Upper lobe of left lung (tissue), 6 donors: ENCODE results near the gene ANK3. TPM values are rescaled to one million over a fixed set of nuclear protein-coding genes. Genes with fewer than 3 reads are reported as not detected.

Source experiments
- ATAC-seq, 2 donors: fragments of 200-7000 bp; cut with Tn5 transposase; one replicate each; pipeline ENCODE4 v1.9.1; 2022; ENCODE audit warnings: mild to moderate bottlenecking in 2 of 2, moderate library complexity in 2 of 2; ENCODE audit not compliant: low FRiP score in 2 of 2
- DNase-seq, 2 donors: peaks; one replicate each; pipeline ENCODE4 v3.0.0-alpha.2; 2019 to 2020
- H3K27ac ChIP-seq, 4 donors: fragments of 200-600 bp; sonication (generic); one replicate each; pipeline ENCODE4 v1.5.1; 2016 to 2019
- H3K27me3 ChIP-seq, 4 donors: fragments of 200-600 bp; sonication (generic); one replicate each; pipeline ENCODE4 v1.5.1; 2017 to 2019
- H3K36me3 ChIP-seq, 4 donors: fragments of 200-600 bp; sonication (generic); one replicate each; pipeline ENCODE4 v1.5.1; 2016 to 2019
- H3K4me1 ChIP-seq, 4 donors: fragments of 200-600 bp; sonication (generic); one replicate each; pipeline ENCODE4 v1.5.1; 2018 to 2019
- H3K4me3 ChIP-seq, 4 donors: fragments of 200-600 bp; sonication (generic); one replicate each; pipeline ENCODE4 v1.5.1; 2017 to 2019; ENCODE audit warnings: mild to moderate bottlenecking in 2 of 4, moderate library complexity in 1 of 4
- H3K9me3 ChIP-seq, 4 donors: fragments of 200-600 bp; sonication (generic); one replicate each; pipeline ENCODE4 v1.5.1; 2018 to 2019
- CTCF ChIP-seq, 6 experiments: fragments of 450-650 bp in 4 of 6; fragments of 200-600 bp in 2 of 6; sonication (generic) in 2 of 6; IDR thresholded peaks; one replicate each; pipeline ENCODE4 v1.5.1; 2016 to 2019; ENCODE audit warnings: antibody characterized with exemption in 6 of 6
- EP300 ChIP-seq, 4 donors: sonication (generic); formaldehyde crosslinking; IDR thresholded peaks; one replicate each; pipeline ENCODE4 v1.5.1; 2017; ENCODE audit warnings: antibody characterized with exemption in 4 of 4, control low read depth in 2 of 4
- POLR2A ChIP-seq, 4 donors: fragments of 450-650 bp; IDR thresholded peaks; one replicate each; pipeline ENCODE4 v1.5.1; 2016 to 2017; ENCODE audit warnings: antibody characterized with exemption in 4 of 4, mild to moderate bottlenecking in 2 of 4
- POLR2AphosphoS5 ChIP-seq, 2 donors: sonication (generic); formaldehyde crosslinking; IDR thresholded peaks; one replicate each; pipeline ENCODE4 v1.5.1; 2017; ENCODE audit warnings: antibody characterized with exemption in 2 of 2
- WGBS, 2 donors: methylation state at CpG; one replicate each; pipeline ENCODE4 v1.1.5; 2017 to 2018; 5-methylcytosine and 5-hydroxymethylcytosine counted together
- total RNA-seq, 6 donors: library from RNA; depleted of rRNA in 4 of 6; stranded (reverse); fragments of >200 nt in 4 of 6; gene quantifications; one replicate each; pipeline versions ENCODE4 v1.1.0 to v1.2.1, GENCODE V29; 2016 to 2021
- donor health status: DM: no; HTN: no; CAD: no; lungs with moderate emphysema.
- donor health status: DM: no; HTN: yes; CAD: no; lungs with severe emphysema.

The ANK3 gene
- total RNA-seq, 6 donors from 2014 or later: 43.9 to 193 (median 98.5) TPM

GRCh38 chr10:60332371-60332770 is 57.3 kb downstream of the ANK3 start:
- 67 to 72% methylated on average over 2 of the region's 2 CpGs for WGBS, 2 donors
- no peaks in the 10 kb centered on the region for H3K27me3 ChIP-seq
- H3K9me3 ChIP-seq: no peaks in the 10 kb centered on the region
- H3K36me3 ChIP-seq: no peaks in the 10 kb centered on the region
- H3K4me1 ChIP-seq: no peaks in the 10 kb centered on the region
- ATAC-seq (no peak), DNase-seq (no peak)
- no peak overlapping the region for H3K27ac ChIP-seq
- TF ChIP-seq POLR2AphosphoS5 (IDR thresholded peaks at IDR 0.05): no peak
- H3K4me3 ChIP-seq: no peak overlapping the region

GRCh38 chr10:60331886-60332285 is 57.8 kb downstream of the ANK3 start:
- H3K4me1 ChIP-seq: no peaks in the 10 kb centered on the region
- DNase-seq: no peak
- H3K36me3 ChIP-seq: no peaks in the 10 kb centered on the region
- H3K9me3 ChIP-seq: no peaks in the 10 kb centered on the region
- no peaks in the 10 kb centered on the region for H3K27me3 ChIP-seq
- no peak for ATAC-seq
- WGBS, 2 donors: 78 to 98% methylated on average over 3 of the region's 3 CpGs
- TF ChIP-seq POLR2AphosphoS5 (IDR thresholded peaks at IDR 0.05): no peak
- no peak overlapping the region for H3K4me3 ChIP-seq
- no peak overlapping the region for H3K27ac ChIP-seq

- ATAC-seq: no peak
- Histone ChIP-seq H3K27ac (no peak overlapping the region), H3K4me3 (no peak overlapping the region), H3K27me3 (no peaks in the 10 kb centered on the region), H3K36me3 (no peaks in the 10 kb centered on the region), H3K4me1 (no peaks in the 10 kb centered on the region), H3K9me3 (no peaks in the 10 kb centered on the region)
- WGBS, 2 donors: 66 to 69% methylated on average over 2 of the region's 2 CpGs
- no peak for TF ChIP-seq EP300 (IDR thresholded peaks at IDR 0.05)
- no peak for TF ChIP-seq CTCF (IDR thresholded peaks at IDR 0.05)
- TF ChIP-seq POLR2A (IDR thresholded peaks at IDR 0.05): no peak
- TF ChIP-seq POLR2AphosphoS5 (IDR thresholded peaks at IDR 0.05): no peak
- DNase-seq: no peak
These were observed 66.5 kb downstream of the ANK3 start for GRCh38 chr10:60323162-60323561.

GRCh38 chr10:60320666-60321065 is 69.0 kb downstream of the ANK3 start:
- H3K9me3 ChIP-seq: no peaks in the 10 kb centered on the region
- H3K36me3 ChIP-seq: no peaks in the 10 kb centered on the region
- ATAC-seq: no peak
- no peak for DNase-seq
- H3K4me3 ChIP-seq: no peak overlapping the region
- H3K27ac ChIP-seq: no peak overlapping the region
- no peaks in the 10 kb centered on the region for H3K27me3 ChIP-seq
- TF ChIP-seq EP300 (IDR thresholded peaks at IDR 0.05): no peak
- TF ChIP-seq CTCF (IDR thresholded peaks at IDR 0.05): no peak
- no peak for TF ChIP-seq POLR2A (IDR thresholded peaks at IDR 0.05)
- TF ChIP-seq POLR2AphosphoS5 (IDR thresholded peaks at IDR 0.05): no peak
- no peaks in the 10 kb centered on the region for H3K4me1 ChIP-seq
- 90 to 100% methylated on average over 1 of the region's 1 CpG for WGBS, 2 donors

- no peak overlapping the region for H3K27ac ChIP-seq
- no peaks in the 10 kb centered on the region for H3K9me3 ChIP-seq
- no peaks in the 10 kb centered on the region for H3K27me3 ChIP-seq
- H3K36me3 ChIP-seq: no peaks in the 10 kb centered on the region
- no peak for ATAC-seq
- TF ChIP-seq POLR2A (IDR thresholded peaks at IDR 0.05) (no peak), POLR2AphosphoS5 (IDR thresholded peaks at IDR 0.05) (no peak), EP300 (IDR thresholded peaks at IDR 0.05) (no peak), CTCF (IDR thresholded peaks at IDR 0.05) (no peak)
- no peak for DNase-seq
- H3K4me3 ChIP-seq: no peak overlapping the region
- H3K4me1 ChIP-seq: peaks cover 0 to 4% (median 0%) of the 10 kb centered on the region in 4 donors
- WGBS, 2 donors: 95% methylated on average over 1 of the region's 1 CpG
These were observed 73.6 kb downstream of the ANK3 start for GRCh38 chr10:60316029-60316428.

- no peaks in the 10 kb centered on the region for H3K27me3 ChIP-seq
- no peak overlapping the region for H3K4me3 ChIP-seq
- ATAC-seq (no peak), DNase-seq (no peak)
- H3K9me3 ChIP-seq: no peaks in the 10 kb centered on the region
- no peak overlapping the region for H3K27ac ChIP-seq
- TF ChIP-seq POLR2AphosphoS5 (IDR thresholded peaks at IDR 0.05) (no peak), EP300 (IDR thresholded peaks at IDR 0.05) (no peak), CTCF (IDR thresholded peaks at IDR 0.05) (no peak), POLR2A (IDR thresholded peaks at IDR 0.05) (no peak)
- 71 to 73% methylated on average over 2 of the region's 2 CpGs for WGBS, 2 donors
- H3K4me1 ChIP-seq: peaks cover 0 to 4% (median 0%) of the 10 kb centered on the region in 4 donors
- no peaks in the 10 kb centered on the region for H3K36me3 ChIP-seq
These were observed 74.4 kb downstream of the ANK3 start for GRCh38 chr10:60315311-60315710.
